Omental fat pad (tissue), 4 donors: ENCODE results near the gene LTBP2. TPM values are rescaled to one million over a fixed set of nuclear protein-coding genes. Genes with fewer than 3 reads are reported as not detected.

ENCODE experiments used
- ATAC-seq: fragments of 150-250 bp; one replicate; pipeline ENCODE4 v1.9.1; 2016; ENCODE audit warnings: mild to moderate bottlenecking, moderate library complexity; ENCODE audit not compliant: low FRiP score
- DNase-seq: peaks from one replicate; pipeline ENCODE4 v3.0.0-alpha.2; 2019; ENCODE audit warnings: low spot score
- CTCF ChIP-seq, 3 donors: fragments of 450-650 bp; IDR thresholded peaks; one replicate each; pipeline ENCODE4 v1.5.1; 2016 to 2017; ENCODE audit warnings: antibody characterized with exemption in 3 of 3, mild to moderate bottlenecking in 3 of 3, moderate library complexity in 2 of 3
- total RNA-seq, 4 donors: library from RNA; depleted of rRNA; stranded (reverse); fragments of >200 nt; gene quantifications; one replicate each; pipeline ENCODE4 v1.1.0, GENCODE V29; 2016

LTBP2 gene
- total RNA-seq, 4 donors from 2014 or later, result 31.6 to 104 (median 72.3) TPM

DNA sequence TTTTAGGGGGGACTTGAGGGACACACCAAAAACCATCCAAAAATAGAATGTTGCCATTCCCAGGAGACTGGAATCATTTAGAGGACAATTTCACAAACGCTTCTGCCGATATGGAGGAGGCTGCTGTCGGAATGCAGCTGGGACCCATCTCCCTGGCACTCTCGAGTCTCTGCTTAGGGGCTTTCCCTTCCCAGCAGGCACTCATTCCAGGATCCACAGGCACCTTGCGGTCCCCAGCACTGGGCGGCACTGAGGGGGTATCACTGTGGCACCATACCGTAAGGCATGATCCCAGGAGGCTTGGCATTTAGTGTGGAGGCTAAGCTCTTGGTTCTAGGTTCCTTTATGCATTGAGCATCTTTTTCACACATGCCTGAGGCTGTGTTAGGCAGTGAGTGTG is 36.6 kb upstream of the LTBP2 start:
- TF ChIP-seq CTCF (IDR thresholded peaks at IDR 0.05), result no peak
- DNase-seq (no peak), ATAC-seq (no peak)

GRCh38 chr14:74647678-74648461 is 35.8 kb upstream of the LTBP2 start:
- no peak for TF ChIP-seq CTCF (IDR thresholded peaks at IDR 0.05)
- DNase-seq (no peak), ATAC-seq (no peak)

DNA sequence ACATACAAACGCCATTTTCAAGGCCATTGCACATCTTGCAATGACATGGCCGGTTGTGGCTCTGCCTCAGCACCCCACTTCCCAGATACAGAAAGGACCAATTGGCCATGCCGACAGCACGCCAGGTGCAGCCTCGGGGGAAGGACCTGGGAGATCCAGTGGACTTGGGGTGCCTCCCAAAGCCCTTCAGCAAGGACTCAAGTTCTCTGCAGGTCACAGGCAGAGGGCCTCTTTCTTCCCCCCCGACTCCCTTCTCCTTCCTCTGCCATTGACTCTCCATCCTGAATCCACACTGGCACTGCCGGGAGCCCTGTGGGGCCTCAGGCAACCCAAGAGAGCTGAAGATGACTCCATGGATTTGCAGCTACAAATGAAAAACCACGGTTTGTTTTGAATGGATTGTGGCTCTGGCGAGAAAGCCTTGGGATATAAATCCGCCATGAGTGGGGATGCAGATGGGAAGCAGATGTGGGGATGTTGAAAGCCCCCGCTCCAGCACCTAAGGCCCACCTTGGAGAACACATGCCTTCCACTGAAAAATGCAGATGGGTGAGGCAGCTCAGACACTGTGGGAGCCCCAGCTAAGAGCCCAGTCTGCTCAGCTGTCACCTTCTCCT is 35.1 kb upstream of the LTBP2 start:
- ATAC-seq (no peak), DNase-seq (no peak)
- TF ChIP-seq CTCF (IDR thresholded peaks at IDR 0.05), result no peak

GRCh38 chr14:74645756-74646470 is 33.9 kb upstream of the LTBP2 start:
- TF ChIP-seq CTCF (IDR thresholded peaks at IDR 0.05), result no peak
- no peak for DNase-seq
- no peak for ATAC-seq

DNA sequence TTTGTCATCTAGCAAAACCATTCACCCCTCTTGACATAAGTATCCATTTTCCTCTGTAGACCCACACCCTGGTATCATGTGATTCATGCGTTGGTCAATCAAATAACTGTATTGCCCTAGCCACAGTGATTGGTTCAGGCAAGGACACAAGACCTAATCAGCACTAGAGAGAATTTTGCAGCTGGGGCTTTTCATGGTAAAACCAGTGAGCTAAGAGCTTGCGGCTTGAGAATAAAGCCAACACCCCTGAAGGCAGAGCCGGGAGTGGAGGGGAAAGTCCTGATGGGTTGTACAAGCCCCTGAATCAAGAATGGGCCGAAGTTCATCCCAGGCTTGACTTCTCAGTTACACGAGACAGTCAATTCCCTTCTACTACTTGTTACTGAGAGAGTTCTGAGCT is 33.2 kb upstream of the LTBP2 start:
- TF ChIP-seq CTCF (IDR thresholded peaks at IDR 0.05), result no peak
- ATAC-seq (no peak), DNase-seq (no peak)

DNA sequence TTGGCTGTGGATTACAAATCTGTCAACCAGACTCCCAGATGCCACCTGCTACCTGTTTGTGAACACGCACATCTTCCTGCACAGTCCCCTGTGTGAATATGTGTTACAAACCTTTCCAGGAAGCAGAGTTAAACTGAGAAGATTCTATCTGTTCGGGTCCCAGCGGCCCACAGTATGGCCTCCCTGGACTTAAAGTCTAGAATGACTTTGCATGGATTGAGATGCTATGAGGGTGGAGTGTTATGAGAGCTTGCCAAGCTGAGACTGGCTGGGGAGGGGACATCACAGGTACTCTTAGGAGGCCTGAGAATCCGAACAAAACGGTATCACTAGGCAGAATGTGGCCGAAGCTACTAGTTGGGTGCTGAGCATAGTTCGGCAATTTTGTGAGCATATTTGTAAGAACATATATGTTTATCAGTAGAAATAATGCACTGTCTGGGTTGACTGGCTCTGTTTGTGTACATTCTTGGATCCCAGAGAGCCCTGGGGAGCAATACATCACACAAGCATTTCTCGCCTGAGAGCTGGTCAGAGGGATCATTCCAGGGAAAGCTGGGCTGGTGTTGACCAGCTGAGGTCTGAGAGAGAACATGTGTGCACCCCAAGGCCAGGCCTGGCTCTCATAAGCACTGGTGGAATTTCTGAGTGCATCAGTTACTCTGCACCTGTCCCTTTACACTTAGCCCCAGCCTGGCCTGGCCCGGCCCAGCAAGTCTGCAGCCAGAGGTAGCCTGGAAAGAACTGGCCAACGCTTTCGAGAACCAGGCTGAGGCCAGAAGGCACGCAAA is 29.8 kb upstream of the LTBP2 start:
- DNase-seq (no peak), ATAC-seq (no peak)
- TF ChIP-seq CTCF (IDR thresholded peaks at IDR 0.05), result no peak
